ENCODE results near the gene SLC44A1. TPM values are rescaled to one million over a fixed set of nuclear protein-coding genes. Genes with fewer than 3 reads are reported as not detected.

Gene SLC44A1
- total and polyA plus RNA-seq, 2 of the 13 experiments (the other 11 are each of a cell fraction or from before 2014, with no cell fraction given): 21.4 to 40.8 TPM

DNA sequence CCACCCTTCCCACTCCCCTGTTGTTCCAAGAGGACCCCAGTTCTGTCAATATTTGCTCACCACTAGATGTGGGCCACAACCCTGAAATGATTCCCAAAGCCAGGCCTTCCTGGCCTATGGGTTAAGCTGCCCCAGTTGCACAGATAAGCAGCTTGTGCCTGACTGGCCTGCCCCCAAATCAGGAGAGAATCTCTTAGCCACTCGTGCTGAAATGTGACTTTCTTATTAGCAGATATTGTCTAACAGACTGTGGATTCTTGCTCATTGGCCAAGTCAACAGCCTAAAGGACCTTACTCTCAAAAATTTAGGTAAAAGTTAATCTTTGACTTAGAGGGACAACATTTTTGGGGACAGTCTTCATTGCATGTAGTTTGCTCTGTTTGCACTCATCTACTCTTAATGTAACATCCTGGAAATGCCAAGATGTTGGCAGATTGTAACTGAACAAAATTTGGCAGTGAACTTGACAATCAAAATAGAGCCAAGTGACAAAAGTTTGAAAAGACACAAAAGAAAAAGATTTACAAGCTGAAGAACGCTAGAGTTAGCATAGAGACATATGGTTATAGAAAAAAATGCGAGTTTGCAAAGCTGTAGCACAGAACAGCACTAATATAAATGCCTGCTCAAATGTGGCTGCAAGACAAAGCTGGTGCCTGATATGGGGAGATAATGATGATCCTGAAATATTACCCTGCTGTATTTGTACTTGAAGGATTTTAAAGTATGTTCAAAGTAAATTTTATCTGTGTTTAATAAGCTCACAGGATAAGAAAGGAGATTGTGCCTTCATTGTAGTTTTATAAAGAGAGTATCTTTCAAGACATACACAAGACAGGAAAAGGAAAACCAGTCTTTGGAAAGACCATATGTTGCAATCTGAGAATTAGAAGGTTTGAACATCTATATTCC lies 174.4 kb downstream of the SLC44A1 start (continued):
- TF ChIP-seq, protein P1, sequence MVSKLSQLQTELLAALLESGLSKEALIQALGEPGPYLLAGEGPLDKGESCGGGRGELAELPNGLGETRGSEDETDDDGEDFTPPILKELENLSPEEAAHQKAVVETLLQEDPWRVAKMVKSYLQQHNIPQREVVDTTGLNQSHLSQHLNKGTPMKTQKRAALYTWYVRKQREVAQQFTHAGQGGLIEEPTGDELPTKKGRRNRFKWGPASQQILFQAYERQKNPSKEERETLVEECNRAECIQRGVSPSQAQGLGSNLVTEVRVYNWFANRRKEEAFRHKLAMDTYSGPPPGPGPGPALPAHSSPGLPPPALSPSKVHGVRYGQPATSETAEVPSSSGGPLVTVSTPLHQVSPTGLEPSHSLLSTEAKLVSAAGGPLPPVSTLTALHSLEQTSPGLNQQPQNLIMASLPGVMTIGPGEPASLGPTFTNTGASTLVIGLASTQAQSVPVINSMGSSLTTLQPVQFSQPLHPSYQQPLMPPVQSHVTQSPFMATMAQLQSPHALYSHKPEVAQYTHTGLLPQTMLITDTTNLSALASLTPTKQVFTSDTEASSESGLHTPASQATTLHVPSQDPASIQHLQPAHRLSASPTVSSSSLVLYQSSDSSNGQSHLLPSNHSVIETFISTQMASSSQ (IDR thresholded peaks at IDR 0.05; ENCODE audit: low read depth): peak; percentile 97
- TF ChIP-seq, protein P1 (CRISPR knock-in tag; IDR thresholded peaks at IDR 0.05; ENCODE audit: borderline replicate concordance): peak; percentile 98
- TF ChIP-seq NFKBIZ (CRISPR knock-in tag; IDR thresholded peaks at IDR 0.05) (no peak; the same call in 1 of the 2 replicates), NFATC3 (CRISPR knock-in tag; IDR thresholded peaks at IDR 0.05) (no peak), MBD4 (IDR thresholded peaks at IDR 0.05; ENCODE audit: borderline replicate concordance, low read length) (no peak), TAF1 (CRISPR knock-in tag; IDR thresholded peaks at IDR 0.05) (0 out of 2 replicates have a peak, but pooled peaks have one; percentile 19), DMAP1 (CRISPR knock-in tag; IDR thresholded peaks at IDR 0.05) (no peak), RBM22 (optimal IDR thresholded peaks at IDR 0.05; ENCODE audit: low read length) (no peak), YEATS2 (CRISPR knock-in tag; IDR thresholded peaks at IDR 0.05; ENCODE audit: borderline replicate concordance) (no peak), ZNF660 (CRISPR knock-in tag; IDR thresholded peaks at IDR 0.05; ENCODE audit: borderline replicate concordance, low read depth) (no peak), ARNT (IDR thresholded peaks at IDR 0.05) (no peak)
- TF ChIP-seq, protein P2, sequence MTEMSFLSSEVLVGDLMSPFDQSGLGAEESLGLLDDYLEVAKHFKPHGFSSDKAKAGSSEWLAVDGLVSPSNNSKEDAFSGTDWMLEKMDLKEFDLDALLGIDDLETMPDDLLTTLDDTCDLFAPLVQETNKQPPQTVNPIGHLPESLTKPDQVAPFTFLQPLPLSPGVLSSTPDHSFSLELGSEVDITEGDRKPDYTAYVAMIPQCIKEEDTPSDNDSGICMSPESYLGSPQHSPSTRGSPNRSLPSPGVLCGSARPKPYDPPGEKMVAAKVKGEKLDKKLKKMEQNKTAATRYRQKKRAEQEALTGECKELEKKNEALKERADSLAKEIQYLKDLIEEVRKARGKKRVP (CRISPR knock-in tag; IDR thresholded peaks at IDR 0.05): peak in 1 of 2 experiments; percentile 43; a peak in 2 of 4 replicates
- TF ChIP-seq, protein P3, sequence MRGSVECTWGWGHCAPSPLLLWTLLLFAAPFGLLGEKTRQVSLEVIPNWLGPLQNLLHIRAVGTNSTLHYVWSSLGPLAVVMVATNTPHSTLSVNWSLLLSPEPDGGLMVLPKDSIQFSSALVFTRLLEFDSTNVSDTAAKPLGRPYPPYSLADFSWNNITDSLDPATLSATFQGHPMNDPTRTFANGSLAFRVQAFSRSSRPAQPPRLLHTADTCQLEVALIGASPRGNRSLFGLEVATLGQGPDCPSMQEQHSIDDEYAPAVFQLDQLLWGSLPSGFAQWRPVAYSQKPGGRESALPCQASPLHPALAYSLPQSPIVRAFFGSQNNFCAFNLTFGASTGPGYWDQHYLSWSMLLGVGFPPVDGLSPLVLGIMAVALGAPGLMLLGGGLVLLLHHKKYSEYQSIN (CRISPR knock-in tag; IDR thresholded peaks at IDR 0.05; ENCODE audit: borderline replicate concordance): no peak
- TF ChIP-seq, protein P4, sequence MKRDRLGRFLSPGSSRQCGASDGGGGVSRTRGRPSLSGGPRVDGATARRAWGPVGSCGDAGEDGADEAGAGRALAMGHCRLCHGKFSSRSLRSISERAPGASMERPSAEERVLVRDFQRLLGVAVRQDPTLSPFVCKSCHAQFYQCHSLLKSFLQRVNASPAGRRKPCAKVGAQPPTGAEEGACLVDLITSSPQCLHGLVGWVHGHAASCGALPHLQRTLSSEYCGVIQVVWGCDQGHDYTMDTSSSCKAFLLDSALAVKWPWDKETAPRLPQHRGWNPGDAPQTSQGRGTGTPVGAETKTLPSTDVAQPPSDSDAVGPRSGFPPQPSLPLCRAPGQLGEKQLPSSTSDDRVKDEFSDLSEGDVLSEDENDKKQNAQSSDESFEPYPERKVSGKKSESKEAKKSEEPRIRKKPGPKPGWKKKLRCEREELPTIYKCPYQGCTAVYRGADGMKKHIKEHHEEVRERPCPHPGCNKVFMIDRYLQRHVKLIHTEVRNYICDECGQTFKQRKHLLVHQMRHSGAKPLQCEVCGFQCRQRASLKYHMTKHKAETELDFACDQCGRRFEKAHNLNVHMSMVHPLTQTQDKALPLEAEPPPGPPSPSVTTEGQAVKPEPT (CRISPR knock-in tag; IDR thresholded peaks at IDR 0.05; ENCODE audit: low read depth): no peak
- TF ChIP-seq, protein P5, sequence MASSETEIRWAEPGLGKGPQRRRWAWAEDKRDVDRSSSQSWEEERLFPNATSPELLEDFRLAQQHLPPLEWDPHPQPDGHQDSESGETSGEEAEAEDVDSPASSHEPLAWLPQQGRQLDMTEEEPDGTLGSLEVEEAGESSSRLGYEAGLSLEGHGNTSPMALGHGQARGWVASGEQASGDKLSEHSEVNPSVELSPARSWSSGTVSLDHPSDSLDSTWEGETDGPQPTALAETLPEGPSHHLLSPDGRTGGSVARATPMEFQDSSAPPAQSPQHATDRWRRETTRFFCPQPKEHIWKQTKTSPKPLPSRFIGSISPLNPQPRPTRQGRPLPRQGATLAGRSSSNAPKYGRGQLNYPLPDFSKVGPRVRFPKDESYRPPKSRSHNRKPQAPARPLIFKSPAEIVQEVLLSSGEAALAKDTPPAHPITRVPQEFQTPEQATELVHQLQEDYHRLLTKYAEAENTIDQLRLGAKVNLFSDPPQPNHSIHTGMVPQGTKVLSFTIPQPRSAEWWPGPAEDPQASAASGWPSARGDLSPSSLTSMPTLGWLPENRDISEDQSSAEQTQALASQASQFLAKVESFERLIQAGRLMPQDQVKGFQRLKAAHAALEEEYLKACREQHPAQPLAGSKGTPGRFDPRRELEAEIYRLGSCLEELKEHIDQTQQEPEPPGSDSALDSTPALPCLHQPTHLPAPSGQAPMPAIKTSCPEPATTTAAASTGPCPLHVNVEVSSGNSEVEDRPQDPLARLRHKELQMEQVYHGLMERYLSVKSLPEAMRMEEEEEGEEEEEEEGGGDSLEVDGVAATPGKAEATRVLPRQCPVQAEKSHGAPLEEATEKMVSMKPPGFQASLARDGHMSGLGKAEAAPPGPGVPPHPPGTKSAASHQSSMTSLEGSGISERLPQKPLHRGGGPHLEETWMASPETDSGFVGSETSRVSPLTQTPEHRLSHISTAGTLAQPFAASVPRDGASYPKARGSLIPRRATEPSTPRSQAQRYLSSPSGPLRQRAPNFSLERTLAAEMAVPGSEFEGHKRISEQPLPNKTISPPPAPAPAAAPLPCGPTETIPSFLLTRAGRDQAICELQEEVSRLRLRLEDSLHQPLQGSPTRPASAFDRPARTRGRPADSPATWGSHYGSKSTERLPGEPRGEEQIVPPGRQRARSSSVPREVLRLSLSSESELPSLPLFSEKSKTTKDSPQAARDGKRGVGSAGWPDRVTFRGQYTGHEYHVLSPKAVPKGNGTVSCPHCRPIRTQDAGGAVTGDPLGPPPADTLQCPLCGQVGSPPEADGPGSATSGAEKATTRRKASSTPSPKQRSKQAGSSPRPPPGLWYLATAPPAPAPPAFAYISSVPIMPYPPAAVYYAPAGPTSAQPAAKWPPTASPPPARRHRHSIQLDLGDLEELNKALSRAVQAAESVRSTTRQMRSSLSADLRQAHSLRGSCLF (CRISPR knock-in tag; IDR thresholded peaks at IDR 0.05; ENCODE audit: borderline replicate concordance): no peak
